Lower lobe of right lung (tissue), 2 donors: Measurements from ENCODE around the gene ICA1L. TPM values are rescaled to one million over a fixed set of nuclear protein-coding genes. Genes with fewer than 3 reads are reported as not detected.
A peak's percentile ranks its signal among the peaks of the same experiment; 100 is the strongest.

Source experiments
- ATAC-seq, 2 donors: fragments of 200-7000 bp; cut with Tn5 transposase; one replicate each; pipeline ENCODE4 v1.9.1; 2020 to 2022; ENCODE audit warnings: mild to moderate bottlenecking in 2 of 2, moderate library complexity in 2 of 2
- DNase-seq: peaks from one replicate; pipeline ENCODE4 v3.0.0-alpha.2; 2020
- H3K27ac ChIP-seq: fragments of 200-600 bp; one replicate; pipeline ENCODE4 v1.8.0; 2022
- H3K27me3 ChIP-seq: fragments of 200-600 bp; one replicate; pipeline ENCODE4 v1.8.0; 2022; ENCODE audit warnings: low read depth
- H3K36me3 ChIP-seq: fragments of 200-600 bp; one replicate; pipeline ENCODE4 v1.8.0; 2022; ENCODE audit warnings: mild to moderate bottlenecking
- H3K4me1 ChIP-seq: fragments of 200-600 bp; one replicate; pipeline ENCODE4 v1.8.0; 2022
- H3K4me3 ChIP-seq: fragments of 200-600 bp; one replicate; pipeline ENCODE4 v1.8.0; 2022; ENCODE audit warnings: mild to moderate bottlenecking
- H3K9me3 ChIP-seq: fragments of 200-600 bp; one replicate; pipeline ENCODE4 v1.8.0; 2022
- CTCF ChIP-seq: fragments of 200-600 bp; IDR thresholded peaks from one replicate; pipeline ENCODE4 v1.8.0; 2022; ENCODE audit warnings: antibody characterized with exemption, mild to moderate bottlenecking
- intact Hi-C: fragments of 100-400 bp; cut with DNase I; formaldehyde crosslinking; loops from one replicate; pipeline ENCODE4 v1.11.0; 2022
- total RNA-seq: library from RNA; stranded (reverse); fragmentation: NEBNext Ultra II Directional; extraction: Animal tissue kit (Norgen Biotek cat#: 25700); gene quantifications from one replicate; pipeline ENCODE4 v1.2.1, GENCODE V29; 2021
- donor health status: DM: no; HTN: yes; CAD: no; lungs with severe emphysema.

The ICA1L gene
- total RNA-seq, 1 donor from 2014 or later = 5.6 TPM

GRCh38 chr2:202771741-202772460 lies 99.7 kb downstream of the ICA1L start:
- intact Hi-C loops = no loop called here
- DNase-seq = no peak

GRCh38 chr2:202771336-202771735 lies 100.2 kb downstream of the ICA1L start:
- H3K36me3 ChIP-seq = peaks cover 18% of the 10 kb centered on the region
- no peaks in the 10 kb centered on the region for H3K9me3 ChIP-seq

More at GRCh38 chr2:202771741-202772460, 99.7 kb downstream of the ICA1L start:
- H3K4me1 ChIP-seq = no peaks in the 10 kb centered on the region
- H3K9me3 ChIP-seq = no peaks in the 10 kb centered on the region
- H3K36me3 ChIP-seq = peaks cover 18% of the 10 kb centered on the region
- H3K27ac ChIP-seq = no peak overlapping the region
- no peak for TF ChIP-seq CTCF
- no peak overlapping the region for H3K4me3 ChIP-seq
- ATAC-seq = no peak
- H3K27me3 ChIP-seq = no peaks in the 10 kb centered on the region

GRCh38 chr2:202769201-202769600 lies 102.4 kb downstream of the ICA1L start:
- DNase-seq (no peak), ATAC-seq (no peak)
- Histone ChIP-seq H3K9me3 (no peaks in the 10 kb centered on the region), H3K36me3 (peaks cover 11% of the 10 kb centered on the region), H3K27me3 (no peaks in the 10 kb centered on the region), H3K4me1 (no peaks in the 10 kb centered on the region), H3K27ac (no peak overlapping the region), H3K4me3 (no peak overlapping the region)
- intact Hi-C loops = no loop called here
- TF ChIP-seq CTCF = no peak

More at GRCh38 chr2:202771336-202771735, 100.2 kb downstream of the ICA1L start:
- intact Hi-C loops = no loop called here
- DNase-seq = no peak
- no peak for ATAC-seq
- no peak for TF ChIP-seq CTCF
- H3K27me3 ChIP-seq = no peaks in the 10 kb centered on the region
- H3K4me3 ChIP-seq = no peak overlapping the region
- no peak overlapping the region for H3K27ac ChIP-seq
- no peaks in the 10 kb centered on the region for H3K4me1 ChIP-seq

GRCh38 chr2:202768273-202768672 lies 103.3 kb downstream of the ICA1L start:
- Histone ChIP-seq H3K4me1 (no peaks in the 10 kb centered on the region), H3K27ac (no peak overlapping the region), H3K27me3 (no peaks in the 10 kb centered on the region), H3K4me3 (no peak overlapping the region), H3K9me3 (no peaks in the 10 kb centered on the region), H3K36me3 (peaks cover 19% of the 10 kb centered on the region)
- no peak for DNase-seq
- no peak for TF ChIP-seq CTCF
- intact Hi-C loops = no loop called here
- no peak for ATAC-seq

GRCh38 chr2:202765436-202765835 lies 106.1 kb downstream of the ICA1L start:
- peak; percentile 52 for DNase-seq
- ATAC-seq = peak; percentile 65 to 82
- TF ChIP-seq CTCF = no peak
- intact Hi-C loops = no loop called here
- Histone ChIP-seq H3K9me3 (no peaks in the 10 kb centered on the region), H3K4me3 (no peak overlapping the region), H3K27me3 (no peaks in the 10 kb centered on the region), H3K4me1 (no peaks in the 10 kb centered on the region), H3K36me3 (peaks cover 14% of the 10 kb centered on the region), H3K27ac (no peak overlapping the region)
